ENCODE measurements around the gene TUBB.

DNA sequence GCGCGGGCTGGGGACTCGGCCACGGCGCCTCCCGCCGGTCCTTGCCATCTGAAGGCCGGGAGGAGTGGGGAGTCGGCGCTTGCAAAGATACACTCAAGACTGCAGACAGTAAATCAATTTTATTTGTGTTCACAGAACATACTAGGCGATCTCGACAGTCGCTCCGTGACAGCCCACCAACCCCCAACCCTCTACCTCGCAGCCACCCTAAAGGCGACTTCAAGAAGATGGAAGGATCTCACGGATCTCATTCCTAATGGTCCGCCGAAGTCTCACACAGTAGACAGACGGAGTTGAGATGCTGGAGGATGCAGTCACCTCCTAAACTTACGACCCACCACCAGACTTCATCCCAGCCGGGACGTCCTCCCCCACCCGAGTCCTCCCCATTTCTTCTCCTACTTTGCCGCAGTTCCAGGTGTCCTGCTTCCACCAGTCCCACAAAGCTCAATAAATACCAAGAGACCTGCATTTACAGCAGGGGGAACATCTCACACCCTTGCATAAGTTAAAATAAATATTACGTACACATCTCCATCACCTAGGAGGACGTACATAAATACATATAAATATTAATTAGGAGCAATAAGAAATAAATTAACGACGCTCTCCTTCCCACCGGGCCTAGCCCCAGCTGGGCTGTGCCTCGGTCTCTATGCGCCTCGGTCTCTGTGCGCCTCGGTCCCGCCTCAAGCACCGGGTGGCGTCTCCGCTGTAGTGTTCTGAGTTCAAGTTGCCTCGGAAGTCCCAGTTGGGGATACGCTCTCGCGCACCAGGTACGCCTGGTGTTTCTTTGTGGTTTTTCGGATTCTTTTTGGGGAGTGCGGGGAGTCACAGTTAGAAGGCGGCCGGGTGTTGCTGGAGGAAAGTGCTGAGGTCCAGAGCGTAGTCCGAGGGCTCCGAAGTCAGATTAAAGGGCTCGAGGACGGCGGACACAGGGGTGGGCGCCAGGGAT lies 23.2 kb downstream of the TUBB start:
- TF ChIP-seq, protein P1, sequence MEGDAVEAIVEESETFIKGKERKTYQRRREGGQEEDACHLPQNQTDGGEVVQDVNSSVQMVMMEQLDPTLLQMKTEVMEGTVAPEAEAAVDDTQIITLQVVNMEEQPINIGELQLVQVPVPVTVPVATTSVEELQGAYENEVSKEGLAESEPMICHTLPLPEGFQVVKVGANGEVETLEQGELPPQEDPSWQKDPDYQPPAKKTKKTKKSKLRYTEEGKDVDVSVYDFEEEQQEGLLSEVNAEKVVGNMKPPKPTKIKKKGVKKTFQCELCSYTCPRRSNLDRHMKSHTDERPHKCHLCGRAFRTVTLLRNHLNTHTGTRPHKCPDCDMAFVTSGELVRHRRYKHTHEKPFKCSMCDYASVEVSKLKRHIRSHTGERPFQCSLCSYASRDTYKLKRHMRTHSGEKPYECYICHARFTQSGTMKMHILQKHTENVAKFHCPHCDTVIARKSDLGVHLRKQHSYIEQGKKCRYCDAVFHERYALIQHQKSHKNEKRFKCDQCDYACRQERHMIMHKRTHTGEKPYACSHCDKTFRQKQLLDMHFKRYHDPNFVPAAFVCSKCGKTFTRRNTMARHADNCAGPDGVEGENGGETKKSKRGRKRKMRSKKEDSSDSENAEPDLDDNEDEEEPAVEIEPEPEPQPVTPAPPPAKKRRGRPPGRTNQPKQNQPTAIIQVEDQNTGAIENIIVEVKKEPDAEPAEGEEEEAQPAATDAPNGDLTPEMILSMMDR (IDR thresholded peaks at IDR 0.05; ENCODE audit: poor library complexity), result no peak
- TF ChIP-seq EZH2 (IDR thresholded peaks at IDR 0.05; ENCODE audit: borderline replicate concordance), result no peak
- TF ChIP-seq EZH2phosphoT487 (IDR thresholded peaks at IDR 0.05; ENCODE audit: low read depth, severe bottlenecking, unreplicated experiment), result no peak
